ENCODE measurements around the gene TNRC6C.
"Not testable (repeated sequence)": the region's sequence is repeated elsewhere in the genome, so short reads cannot be mapped to it uniquely, and the experiment has no call there.

TNRC6C gene

DNA sequence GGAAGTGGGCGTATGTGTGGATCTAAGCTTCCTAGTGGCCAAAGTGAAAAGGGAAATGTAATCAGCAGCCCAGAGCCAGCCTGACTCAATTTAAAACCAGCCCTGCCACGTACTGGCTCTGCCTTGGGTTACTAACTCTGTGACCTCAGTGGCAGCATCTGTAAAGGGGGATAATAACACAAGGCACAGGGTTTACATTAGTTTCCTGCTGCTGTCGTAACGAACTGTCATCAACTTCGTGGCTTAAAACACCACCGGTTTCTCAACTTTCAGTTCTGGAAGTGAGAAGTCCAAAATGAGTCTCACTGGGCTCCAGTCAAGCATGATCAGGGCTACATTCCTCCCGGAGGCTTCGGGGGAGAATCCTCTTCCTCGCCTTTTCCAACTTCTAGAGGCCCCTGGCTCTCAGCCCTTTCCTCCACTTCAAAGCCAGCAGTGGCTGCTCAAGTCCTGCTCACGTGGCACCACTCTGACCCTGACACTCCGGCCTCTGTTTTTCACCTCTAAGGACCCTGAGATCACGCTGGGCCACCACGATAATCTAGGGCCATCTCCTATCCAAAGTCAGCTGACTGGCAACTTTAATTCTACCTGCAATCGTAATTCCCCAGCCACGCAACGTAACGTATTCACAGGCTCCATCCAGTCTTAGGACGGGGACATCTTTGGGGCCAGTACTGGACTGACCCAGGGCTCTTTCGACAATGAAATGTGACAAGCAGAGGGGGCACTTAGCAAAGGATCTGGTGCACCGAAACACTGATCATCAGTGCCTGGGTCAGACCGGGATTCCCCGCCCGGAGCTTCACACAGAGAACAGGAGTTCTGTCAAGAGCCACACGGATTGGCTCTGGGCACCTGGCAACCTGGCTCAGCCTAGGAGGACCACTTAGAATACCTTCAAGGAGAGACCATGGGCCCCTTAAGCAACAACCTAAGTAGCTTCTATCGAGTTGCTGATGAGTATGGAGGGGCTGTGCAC, 155.6 kb downstream of the TNRC6C start:
- no peak for DNase-seq (ENCODE audit: low read depth)
- no peak overlapping the region for H3K4me3 ChIP-seq (ENCODE audit: low read depth, low read length)
- TF ChIP-seq, protein P1, sequence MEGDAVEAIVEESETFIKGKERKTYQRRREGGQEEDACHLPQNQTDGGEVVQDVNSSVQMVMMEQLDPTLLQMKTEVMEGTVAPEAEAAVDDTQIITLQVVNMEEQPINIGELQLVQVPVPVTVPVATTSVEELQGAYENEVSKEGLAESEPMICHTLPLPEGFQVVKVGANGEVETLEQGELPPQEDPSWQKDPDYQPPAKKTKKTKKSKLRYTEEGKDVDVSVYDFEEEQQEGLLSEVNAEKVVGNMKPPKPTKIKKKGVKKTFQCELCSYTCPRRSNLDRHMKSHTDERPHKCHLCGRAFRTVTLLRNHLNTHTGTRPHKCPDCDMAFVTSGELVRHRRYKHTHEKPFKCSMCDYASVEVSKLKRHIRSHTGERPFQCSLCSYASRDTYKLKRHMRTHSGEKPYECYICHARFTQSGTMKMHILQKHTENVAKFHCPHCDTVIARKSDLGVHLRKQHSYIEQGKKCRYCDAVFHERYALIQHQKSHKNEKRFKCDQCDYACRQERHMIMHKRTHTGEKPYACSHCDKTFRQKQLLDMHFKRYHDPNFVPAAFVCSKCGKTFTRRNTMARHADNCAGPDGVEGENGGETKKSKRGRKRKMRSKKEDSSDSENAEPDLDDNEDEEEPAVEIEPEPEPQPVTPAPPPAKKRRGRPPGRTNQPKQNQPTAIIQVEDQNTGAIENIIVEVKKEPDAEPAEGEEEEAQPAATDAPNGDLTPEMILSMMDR (IDR thresholded peaks at IDR 0.05; ENCODE audit: control insufficient read depth, extremely low read depth, insufficient read depth) = no peak

DNA sequence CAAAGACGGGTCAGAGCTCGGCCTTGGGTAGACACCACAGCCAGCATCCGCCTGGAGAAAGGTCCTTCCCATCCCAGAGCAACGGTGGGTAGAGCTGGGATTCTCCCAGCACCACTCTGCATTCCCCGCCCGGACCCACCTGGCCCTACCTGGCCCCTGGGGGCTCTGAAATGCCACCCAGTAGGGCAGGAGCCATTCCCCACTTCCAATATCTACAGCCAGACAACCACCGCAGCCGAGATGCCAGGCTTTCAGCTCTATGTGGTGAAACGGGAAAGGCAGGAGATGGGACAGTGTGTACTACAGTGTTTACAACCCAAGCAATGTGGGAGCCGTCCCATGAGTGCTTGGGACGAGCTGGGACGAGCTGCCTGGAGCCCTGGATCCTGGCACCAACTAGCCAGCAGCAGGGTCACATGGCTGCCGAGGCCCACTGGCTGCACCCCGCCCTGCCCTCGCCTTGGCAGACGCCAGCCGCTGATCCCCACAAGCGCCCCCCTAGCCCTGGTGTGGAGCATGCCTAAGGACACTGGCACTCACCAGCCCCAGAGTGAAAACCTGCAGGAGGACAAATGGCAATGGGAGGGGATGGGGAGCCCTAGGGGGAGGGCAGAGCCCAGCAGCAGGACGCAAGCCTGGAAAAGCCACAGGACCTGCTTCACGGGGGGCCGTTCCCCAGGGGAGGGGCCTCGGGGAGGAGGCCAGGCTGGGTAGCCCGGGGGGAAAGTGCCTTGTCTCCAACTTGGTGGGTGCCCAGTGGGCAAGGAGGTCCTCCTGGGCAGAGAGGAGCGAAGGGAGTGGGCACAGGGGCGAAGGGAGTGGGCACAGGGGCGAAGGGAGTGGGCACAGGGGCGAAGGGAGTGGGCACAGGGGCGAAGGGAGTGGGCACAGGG, 156.6 kb downstream of the TNRC6C start:
- DNase-seq (ENCODE audit: low read depth) = peak; percentile 96
- H3K4me3 ChIP-seq (ENCODE audit: low read depth, low read length) = 0 out of 2 replicates have a peak overlapping the region, but pooled peaks have one; percentile 1
- TF ChIP-seq, protein P1 (IDR thresholded peaks at IDR 0.05; ENCODE audit: control insufficient read depth, extremely low read depth, insufficient read depth) = no peak

DNA sequence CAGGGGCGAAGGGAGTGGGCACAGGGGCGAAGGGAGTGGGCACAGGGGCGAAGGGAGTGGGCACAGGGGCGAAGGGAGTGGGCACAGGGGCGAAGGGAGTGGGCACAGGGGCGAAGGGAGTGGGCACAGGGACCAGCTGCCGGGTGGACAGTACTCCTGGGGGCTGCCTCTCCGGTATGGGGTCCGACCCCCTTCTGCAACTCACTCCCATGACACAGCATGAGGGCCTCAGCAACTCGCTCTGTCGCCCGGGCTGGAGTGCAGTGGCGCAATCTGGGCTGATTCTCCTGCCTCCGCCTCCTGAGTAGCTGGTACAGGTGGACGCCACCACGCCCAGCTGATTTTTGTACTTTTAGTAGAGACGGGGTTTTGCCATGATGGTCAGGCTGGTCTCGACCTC, 157.3 kb downstream of the TNRC6C start:
- DNase-seq (ENCODE audit: low read depth); H3K4me3 ChIP-seq (ENCODE audit: low read depth, low read length): not testable (repeated sequence)

DNA sequence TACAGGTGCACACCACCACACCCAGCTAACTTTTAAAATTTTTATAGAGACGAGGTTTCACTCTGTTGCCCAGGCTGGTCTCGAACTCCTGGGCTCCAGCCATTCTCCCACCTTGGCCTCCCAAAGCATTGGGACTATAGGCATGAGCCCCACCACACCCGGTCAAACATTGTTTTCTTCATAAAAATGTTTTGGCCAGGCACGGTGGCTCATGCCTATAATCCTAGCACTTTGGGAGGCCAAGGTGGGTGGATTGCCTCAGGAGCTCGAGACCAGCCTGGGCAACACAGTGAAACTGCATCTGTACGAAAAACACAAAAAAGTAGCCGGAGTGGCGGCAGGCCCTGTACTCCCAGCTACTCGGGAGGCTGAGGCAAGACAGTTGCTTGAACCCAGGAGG, 157.9 kb downstream of the TNRC6C start:
- TF ChIP-seq, protein P1 (IDR thresholded peaks at IDR 0.05; ENCODE audit: control insufficient read depth, extremely low read depth, insufficient read depth) = no peak
- DNase-seq (ENCODE audit: low read depth) = no peak
- H3K4me3 ChIP-seq (ENCODE audit: low read depth, low read length) = no peak overlapping the region

DNA sequence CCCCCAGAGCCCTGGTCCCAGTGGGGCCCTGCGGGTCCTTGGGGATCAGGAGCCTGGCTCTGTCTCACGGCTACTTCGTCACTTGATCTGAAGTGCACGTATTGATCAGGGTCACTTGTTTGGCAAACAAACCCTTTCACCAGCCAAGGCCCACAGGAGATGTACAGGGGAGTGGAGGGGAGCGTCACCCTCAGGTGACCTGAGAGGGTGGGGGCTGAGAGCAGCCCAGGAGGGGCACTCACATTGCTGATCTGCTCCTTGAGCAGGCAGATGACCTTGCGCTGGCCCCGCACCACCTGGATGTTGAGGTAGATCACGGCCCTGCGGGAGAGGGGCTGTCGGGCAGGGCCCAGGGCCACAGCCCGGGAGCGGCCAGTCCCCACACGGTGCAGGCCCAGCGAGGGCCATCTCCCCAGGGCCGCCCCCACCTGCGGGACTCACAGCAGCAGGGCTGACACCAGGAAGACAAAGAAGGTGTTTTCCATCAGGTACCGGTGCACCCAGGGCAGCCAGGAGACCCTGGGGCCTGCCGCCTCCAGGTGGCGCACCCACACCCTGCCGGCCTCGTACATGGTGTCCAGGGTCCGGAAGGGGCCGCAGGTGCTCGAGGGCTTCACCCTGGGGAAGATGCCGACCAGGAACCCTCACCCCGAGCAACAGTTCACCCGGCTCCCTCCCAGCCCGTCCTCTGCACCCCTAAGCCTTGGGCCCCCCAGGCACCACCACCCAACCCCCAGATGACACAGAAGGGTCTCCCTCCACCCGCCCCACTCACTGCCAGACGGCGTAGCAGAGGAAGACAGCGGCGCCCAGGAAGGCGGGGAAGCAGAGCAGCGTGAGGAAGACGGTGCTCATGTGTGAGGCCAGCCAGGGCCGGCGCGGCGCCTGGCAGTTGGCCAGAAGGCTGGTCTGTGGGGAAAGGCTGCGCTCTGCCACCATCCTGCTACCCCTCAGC, 158.8 kb downstream of the TNRC6C start:
- H3K4me3 ChIP-seq (ENCODE audit: low read depth, low read length) = no peak overlapping the region
- TF ChIP-seq, protein P1 (IDR thresholded peaks at IDR 0.05; ENCODE audit: control insufficient read depth, extremely low read depth, insufficient read depth) = peak; percentile 24; the same call in 1 of the 2 replicates
- DNase-seq (ENCODE audit: low read depth) = no peak

DNA sequence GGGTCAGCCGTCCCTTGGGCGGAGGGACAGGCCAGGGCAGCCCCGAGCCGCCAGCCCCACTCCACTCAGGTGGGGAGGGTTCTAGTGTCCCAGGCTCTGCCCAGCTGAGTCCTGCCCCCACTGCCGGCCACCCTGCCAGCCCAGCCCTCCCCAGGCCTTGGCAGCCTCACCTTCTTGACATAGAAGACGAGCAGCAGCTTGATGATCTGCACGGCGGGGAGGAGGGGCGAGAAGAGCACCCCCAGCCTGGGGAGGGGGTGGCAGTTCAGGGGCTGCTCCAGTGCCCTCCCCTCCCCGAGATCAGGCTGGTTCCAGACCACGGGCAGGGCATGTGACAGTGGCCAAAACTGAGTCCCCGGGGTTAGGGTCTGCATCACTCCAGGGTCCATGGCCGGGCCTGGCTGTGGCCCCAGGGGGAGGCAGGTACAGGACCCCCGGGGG, 160.3 kb downstream of the TNRC6C start:
- DNase-seq (ENCODE audit: low read depth) = no peak
- H3K4me3 ChIP-seq (ENCODE audit: low read depth, low read length) = no peak overlapping the region
- TF ChIP-seq, protein P1 (IDR thresholded peaks at IDR 0.05; ENCODE audit: control insufficient read depth, extremely low read depth, insufficient read depth) = no peak

Measured in LNCaP clone FGC (cell line).